ENCODE results near the gene TGM1.

Gene TGM1

GRCh38 chr14:24270537-24271133 lies 7.7 kb upstream of the TGM1 start:
- DNase-seq = no peak

- no peak for DNase-seq
Measured at GRCh38 chr14:24269910-24270536, 7.0 kb upstream of the TGM1 start.

- no peak for DNase-seq
Measured at GRCh38 chr14:24269368-24269767, 6.4 kb upstream of the TGM1 start.

- DNase-seq = no peak
Measured at GRCh38 chr14:24268225-24268624, 5.2 kb upstream of the TGM1 start.

- DNase-seq = no peak
Measured at GRCh38 chr14:24267516-24267915, 4.5 kb upstream of the TGM1 start.

- DNase-seq = no peak
Measured at GRCh38 chr14:24266344-24267244, 3.6 kb upstream of the TGM1 start.

- no peak for DNase-seq
Measured at GRCh38 chr14:24264298-24264697, 1.3 kb upstream of the TGM1 start.

- DNase-seq = no peak
Measured at GRCh38 chr14:24263848-24264247, 871 bp upstream of the TGM1 start.

GRCh38 chr14:24261969-24262327 lies 1.0 kb downstream of the TGM1 start:
- no peak for DNase-seq

GRCh38 chr14:24261256-24261968 lies 1.6 kb downstream of the TGM1 start:
- DNase-seq = no peak

GRCh38 chr14:24260780-24261157 lies 2.2 kb downstream of the TGM1 start:
- no peak for DNase-seq

- DNase-seq = no peak
Measured at GRCh38 chr14:24260026-24260779, 2.8 kb downstream of the TGM1 start.

- DNase-seq = no peak
Measured at GRCh38 chr14:24259282-24260025, 3.5 kb downstream of the TGM1 start.

- no peak for DNase-seq
Measured at GRCh38 chr14:24258548-24259265, 4.3 kb downstream of the TGM1 start.

- DNase-seq = no peak
Measured at GRCh38 chr14:24258119-24258518, 4.9 kb downstream of the TGM1 start.

GRCh38 chr14:24256960-24257359 lies 6.0 kb downstream of the TGM1 start:
- DNase-seq = no peak

- DNase-seq = no peak
Measured at GRCh38 chr14:24255931-24256711, 6.9 kb downstream of the TGM1 start.

- DNase-seq = no peak
Measured at GRCh38 chr14:24255438-24255837, 7.5 kb downstream of the TGM1 start.

- DNase-seq = no peak
Measured at GRCh38 chr14:24254630-24255392, 8.2 kb downstream of the TGM1 start.

GRCh38 chr14:24253936-24254335 lies 9.0 kb downstream of the TGM1 start:
- no peak for DNase-seq

All from stimulated activated CD4-positive, alpha-beta T cell treated with anti-CD3 and anti-CD28 coated beads, Interleukin-12 subunit alpha, Interleukin-12 subunit beta, amount 100 ng/mL, for 4 hours (primary cell).